ENCODE results near the gene AGK.

DNA sequence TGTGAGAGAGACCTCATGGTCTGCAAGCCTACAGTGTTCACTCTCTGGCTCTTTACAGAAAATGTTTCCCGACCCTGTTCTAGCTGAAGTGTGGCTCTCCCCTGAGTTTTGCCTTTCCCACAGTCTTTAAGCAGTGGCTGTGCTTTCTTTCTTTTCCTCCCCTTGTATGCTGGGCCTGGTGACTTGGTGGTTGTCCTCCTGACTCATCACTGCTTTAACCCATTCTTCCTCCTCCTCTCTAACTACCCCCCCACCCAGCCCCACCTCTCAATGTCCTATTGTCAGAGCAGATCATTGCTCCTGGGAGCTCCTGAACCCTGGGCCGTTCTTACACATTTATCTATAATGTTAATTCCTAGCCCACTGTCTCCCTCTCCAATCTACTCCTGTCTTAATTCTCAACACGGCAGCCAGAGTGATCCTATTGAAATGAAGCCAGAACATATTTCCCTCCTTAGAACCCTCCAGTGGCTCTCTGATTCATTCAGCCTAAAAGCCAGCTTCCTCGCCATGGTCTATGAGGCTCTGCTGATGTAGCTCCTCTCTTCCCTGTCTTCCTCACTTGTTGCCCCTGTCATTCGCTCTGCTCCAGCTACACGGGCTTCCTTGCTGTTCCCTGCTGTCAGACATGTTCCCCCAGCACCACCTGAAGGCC is 95.7 kb downstream of the AGK start:
- no peak for TF ChIP-seq EZH2 (IDR thresholded peaks at IDR 0.05; ENCODE audit: low read length, unreplicated experiment)
- no peak for TF ChIP-seq CTCF (conservative IDR thresholded peaks at IDR 0.05; ENCODE audit: low read depth, low read length)
- TF ChIP-seq EZH2phosphoT487 (IDR thresholded peaks at IDR 0.05; ENCODE audit: borderline replicate concordance, low read length): no peak
